Left ventricle myocardium superior (tissue), 1 donor: ENCODE results near the gene HDAC9. TPM values are rescaled to one million over a fixed set of nuclear protein-coding genes. Genes with fewer than 3 reads are reported as not detected.
"Not testable (repeated sequence)": the region's sequence is repeated elsewhere in the genome, so short reads cannot be mapped to it uniquely, and the experiment has no call there.

Experiments
- ATAC-seq: fragments of 200-7000 bp; cut with Tn5 transposase; one replicate; pipeline ENCODE4 v1.9.1; 2020; ENCODE audit warnings: mild to moderate bottlenecking, moderate library complexity
- DNase-seq: peaks from one replicate; pipeline ENCODE4 v3.0.0-alpha.2; 2020
- intact Hi-C: fragments of 100-400 bp; cut with micrococcal nuclease; formaldehyde crosslinking; loops from one replicate; pipeline ENCODE4 v1.11.0; 2022
- total RNA-seq: library from RNA; stranded (reverse); fragmentation: NEBNext Ultra II Directional; extraction: Animal tissue kit (Norgen Biotek cat#: 25700); gene quantifications from one replicate; pipeline ENCODE4 v1.2.1, GENCODE V29; 2021
- donor health status: DM: no; HTN: yes; CAD: no; lungs with severe emphysema.

HDAC9 gene
- total RNA-seq, 1 donor from 2014 or later, result 30.7 TPM

DNA sequence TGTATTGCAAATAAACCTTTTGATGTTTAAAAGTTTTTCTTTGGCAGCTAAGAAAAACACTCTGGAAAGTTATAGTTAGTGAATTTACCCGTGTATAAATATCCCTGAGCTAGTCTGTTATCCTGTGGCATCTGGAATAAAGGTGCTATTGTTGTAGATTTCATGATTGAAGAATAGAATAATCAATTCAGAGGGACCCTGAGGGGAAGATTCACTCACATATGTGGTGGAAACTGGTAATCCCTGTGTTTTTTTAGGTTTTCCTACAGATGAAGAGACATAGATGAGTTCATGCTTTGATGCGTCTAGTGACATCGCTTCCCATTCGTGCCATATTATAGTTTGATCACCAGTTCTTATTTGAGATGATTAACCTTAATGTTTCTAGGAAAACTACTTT lies 457.3 kb downstream of the HDAC9 start:
- intact Hi-C loops, result no loop called here
- DNase-seq (no peak), ATAC-seq (no peak)

- no peak for DNase-seq
- no peak for ATAC-seq
- intact Hi-C loops, result no loop called here
These were observed 463.1 kb downstream of the HDAC9 start for GRCh38 chr7:18958627-18959026.

DNA sequence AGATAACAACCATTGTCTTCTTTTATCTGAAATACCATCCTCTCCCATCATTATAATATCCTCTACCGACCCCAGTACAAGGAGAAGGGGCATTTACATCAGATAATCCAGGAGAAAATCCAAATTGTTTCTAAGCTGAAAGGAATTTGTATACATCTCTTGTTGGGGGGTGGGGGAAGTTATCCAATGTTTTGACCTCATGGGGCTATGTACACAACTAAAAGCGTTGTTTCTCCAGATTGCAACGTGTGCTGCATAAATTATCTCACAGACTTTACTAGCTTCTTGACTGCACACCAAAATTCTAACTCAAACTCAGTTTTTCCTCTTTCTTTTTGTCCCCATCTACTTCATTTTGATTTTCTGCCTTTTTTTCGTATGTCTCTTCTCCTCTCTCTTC lies 465.2 kb downstream of the HDAC9 start:
- ATAC-seq (no peak), DNase-seq (no peak)
- intact Hi-C loops, result no loop called here

- no peak for ATAC-seq
- intact Hi-C loops, result no loop called here
- no peak for DNase-seq
These were observed 466.5 kb downstream of the HDAC9 start for GRCh38 chr7:18962031-18962430.

DNA sequence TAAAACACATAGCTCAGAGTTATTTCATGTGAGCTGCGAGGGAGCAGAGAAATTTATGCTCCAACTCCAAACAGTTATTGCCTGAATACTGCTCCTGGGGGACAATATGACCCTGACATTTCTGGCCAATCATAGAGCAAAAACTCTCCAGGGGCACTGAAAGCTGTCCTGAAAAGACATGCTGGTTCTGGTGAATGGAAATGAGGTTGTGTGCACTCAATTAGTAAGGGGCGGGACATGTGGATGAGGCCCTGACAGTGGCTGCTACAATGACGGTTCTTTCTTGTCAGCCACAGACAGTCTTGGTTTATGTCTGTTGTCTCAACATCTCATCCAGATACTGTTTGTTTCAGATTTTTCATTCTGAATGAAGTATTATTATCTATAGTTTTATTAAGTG lies 470.1 kb downstream of the HDAC9 start:
- no peak for DNase-seq
- intact Hi-C loops, result no loop called here
- no peak for ATAC-seq

GRCh38 chr7:18967755-18968154 lies 472.2 kb downstream of the HDAC9 start:
- intact Hi-C loops, ATAC-seq, DNase-seq: not testable (repeated sequence)

GRCh38 chr7:18971839-18972238 lies 476.3 kb downstream of the HDAC9 start:
- ATAC-seq, result no peak
- DNase-seq, result no peak
- intact Hi-C loops, result no loop called here

DNA sequence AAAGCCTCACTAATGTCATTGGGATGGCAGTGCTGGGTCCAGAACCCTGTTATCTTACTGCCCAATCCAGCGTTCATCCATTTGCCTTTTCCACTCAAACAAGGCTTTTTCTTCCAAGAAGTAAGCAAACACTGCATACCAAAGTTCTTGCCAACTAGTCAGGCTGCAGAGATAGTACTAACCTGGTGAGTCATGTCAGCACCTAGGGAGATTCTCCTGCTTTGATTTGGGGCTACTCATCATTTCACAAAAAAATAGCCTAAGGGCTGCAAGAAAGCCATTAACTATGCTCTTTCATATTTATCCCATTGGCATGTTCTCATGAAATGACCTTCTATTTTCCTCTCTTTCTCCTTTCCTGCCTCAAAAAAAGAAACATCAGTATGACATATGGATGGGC lies 479.3 kb downstream of the HDAC9 start:
- DNase-seq (no peak), ATAC-seq (no peak)
- intact Hi-C loops, result no loop called here

GRCh38 chr7:18975276-18975675 lies 479.7 kb downstream of the HDAC9 start:
- DNase-seq (no peak), ATAC-seq (no peak)
- intact Hi-C loops, result no loop called here

DNA sequence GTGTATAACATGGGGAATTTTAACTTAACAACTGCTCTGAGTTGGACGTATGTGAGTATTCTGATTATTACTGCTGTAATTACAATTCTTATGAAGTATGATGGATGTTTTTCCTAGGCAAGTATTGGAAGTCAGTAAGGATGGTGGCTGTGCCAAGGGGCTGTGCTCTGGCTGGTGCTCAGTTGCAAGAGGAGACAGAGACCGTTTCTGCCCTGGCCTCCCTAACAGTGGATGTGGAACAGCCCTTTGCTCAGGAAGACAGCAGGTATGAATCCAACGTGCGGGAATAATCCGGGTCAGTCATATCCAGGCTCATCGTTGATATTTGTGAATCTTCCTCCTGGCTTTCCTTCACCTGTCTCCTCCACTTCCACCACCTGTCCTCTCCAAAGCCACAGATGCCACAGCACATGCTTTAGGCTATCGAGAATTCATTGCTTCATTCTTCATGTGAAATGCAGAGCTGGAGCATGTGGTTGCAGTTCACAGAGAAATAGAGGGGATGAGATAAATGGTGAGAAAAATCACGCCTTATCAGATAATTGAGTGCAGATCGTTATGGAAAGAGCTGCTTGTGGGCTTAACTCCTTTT lies 480.2 kb downstream of the HDAC9 start:
- DNase-seq (no peak), ATAC-seq (no peak)
- intact Hi-C loops, result no loop called here

DNA sequence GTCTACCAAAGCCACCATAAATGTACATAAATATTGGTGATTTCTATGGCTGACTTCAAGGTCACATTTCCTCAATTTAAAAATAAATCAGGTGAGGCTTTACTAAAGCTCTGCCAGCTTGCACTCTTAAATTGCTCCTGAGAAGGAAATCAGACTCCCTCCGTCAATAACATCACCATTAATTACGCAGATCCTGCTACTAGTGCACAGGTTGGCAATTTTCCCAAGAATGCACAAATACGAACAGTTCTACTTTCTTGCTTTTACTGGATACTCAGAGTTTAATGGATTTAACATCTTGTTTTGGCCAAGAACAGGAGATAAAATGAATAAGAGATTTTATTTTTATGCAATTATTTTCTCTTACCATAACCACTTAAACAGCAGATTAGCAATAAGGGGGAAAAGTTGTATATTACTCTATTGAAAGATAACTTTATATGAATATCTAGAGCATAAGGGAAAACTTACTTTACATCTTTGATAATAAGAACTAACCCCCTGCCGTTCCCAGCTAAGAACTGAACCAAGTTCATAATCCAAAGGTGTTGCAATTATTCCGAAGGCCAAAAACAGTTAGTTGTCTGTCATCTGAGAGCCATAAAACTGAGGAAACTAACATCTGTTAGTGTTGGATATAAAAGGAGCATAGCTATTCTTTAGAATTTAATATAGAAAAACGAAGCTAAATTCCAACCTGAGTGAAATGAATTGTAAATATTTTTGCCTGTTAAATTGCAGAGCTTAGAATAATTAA lies 481.3 kb downstream of the HDAC9 start:
- no peak for ATAC-seq
- intact Hi-C loops, result no loop called here

DNA sequence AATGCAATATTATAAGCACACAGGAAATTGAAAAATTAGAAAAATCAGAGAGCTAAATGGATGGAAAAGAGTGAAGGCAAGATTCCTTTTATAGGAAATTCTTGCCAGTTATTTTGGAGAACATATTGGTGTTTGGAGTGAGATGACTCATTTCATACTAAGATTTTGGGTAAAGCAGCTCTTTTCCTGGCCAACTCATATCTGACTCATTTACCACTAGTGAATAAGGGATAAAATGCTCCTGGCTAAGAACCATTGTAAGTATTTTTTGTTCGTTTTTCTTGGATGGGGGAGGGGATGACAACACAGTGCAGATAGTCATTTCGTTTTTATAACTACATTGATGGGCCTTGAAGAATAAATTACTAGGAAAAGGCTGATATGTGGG lies 482.6 kb downstream of the HDAC9 start:
- DNase-seq (no peak), ATAC-seq (peak; percentile 68)
- intact Hi-C loops, result no loop called here

More for the DNA sequence above, 481.3 kb downstream of the HDAC9 start:
- DNase-seq, result no peak

GRCh38 chr7:18990700-18991099 lies 495.2 kb downstream of the HDAC9 start:
- DNase-seq, intact Hi-C loops, ATAC-seq: not testable (repeated sequence)

GRCh38 chr7:18993933-18994668 lies 498.6 kb downstream of the HDAC9 start:
- ATAC-seq (no peak), DNase-seq (no peak)
- intact Hi-C loops, result no loop called here

- ATAC-seq (no peak), DNase-seq (no peak)
- intact Hi-C loops, result no loop called here
These were observed 499.7 kb downstream of the HDAC9 start for GRCh38 chr7:18995270-18995671.

- intact Hi-C loops, result no loop called here
These were observed 500.4 kb downstream of the HDAC9 start for GRCh38 chr7:18995811-18996426.

DNA sequence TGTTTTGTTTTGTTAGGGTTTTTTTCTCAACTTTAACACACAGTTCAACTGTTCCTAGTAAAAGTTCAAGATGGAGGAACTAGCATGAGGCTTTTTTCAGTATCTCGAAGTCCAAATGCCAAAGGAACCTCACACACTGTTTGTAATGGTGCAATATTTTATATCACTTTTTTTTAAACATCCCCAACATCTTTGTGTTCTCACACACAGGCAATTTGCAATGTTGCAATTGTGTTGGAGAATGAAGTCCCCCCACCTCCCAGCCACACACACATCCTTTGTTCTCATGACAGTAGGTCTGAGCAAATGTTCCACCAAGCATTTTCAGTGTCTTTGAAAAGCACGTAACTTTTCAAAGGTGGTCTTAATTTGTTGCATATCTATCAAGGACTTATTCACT lies 501.0 kb downstream of the HDAC9 start:
- DNase-seq (no peak), ATAC-seq (no peak)
- intact Hi-C loops, result no loop called here

More at GRCh38 chr7:18995811-18996426, 500.4 kb downstream of the HDAC9 start:
- no peak for ATAC-seq
- no peak for DNase-seq

DNA sequence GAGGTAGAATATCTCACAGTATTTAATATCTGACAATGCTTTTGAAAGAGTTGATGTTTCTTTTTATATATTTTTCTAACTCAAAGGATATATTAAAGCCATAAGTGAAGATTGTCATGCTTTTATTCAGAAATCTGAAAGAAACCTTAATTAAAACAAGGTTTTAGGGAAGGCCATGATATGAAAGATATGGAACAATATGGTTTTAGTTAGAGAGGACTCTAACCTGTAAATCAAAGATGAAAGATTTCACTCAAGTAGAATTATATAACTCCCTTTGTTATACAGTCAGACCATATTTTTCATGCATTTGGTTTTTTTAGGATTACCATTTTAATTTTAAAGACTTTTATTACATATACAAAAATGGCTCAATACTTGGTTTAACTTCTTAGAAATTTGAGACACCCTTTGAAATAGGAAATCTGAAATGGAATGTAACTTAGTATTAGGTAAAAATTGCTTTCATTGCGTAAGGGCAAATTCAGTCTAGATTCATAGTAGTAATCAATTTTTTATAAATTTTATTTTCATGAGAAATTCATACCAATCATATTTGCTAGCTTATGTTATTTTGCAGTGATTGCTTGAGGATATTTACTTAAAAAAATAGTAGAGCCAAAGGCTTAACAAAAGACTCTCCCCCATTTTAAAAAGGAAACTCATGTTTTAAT lies 502.1 kb downstream of the HDAC9 start:
- DNase-seq (no peak), ATAC-seq (no peak)
- intact Hi-C loops, result no loop called here

DNA sequence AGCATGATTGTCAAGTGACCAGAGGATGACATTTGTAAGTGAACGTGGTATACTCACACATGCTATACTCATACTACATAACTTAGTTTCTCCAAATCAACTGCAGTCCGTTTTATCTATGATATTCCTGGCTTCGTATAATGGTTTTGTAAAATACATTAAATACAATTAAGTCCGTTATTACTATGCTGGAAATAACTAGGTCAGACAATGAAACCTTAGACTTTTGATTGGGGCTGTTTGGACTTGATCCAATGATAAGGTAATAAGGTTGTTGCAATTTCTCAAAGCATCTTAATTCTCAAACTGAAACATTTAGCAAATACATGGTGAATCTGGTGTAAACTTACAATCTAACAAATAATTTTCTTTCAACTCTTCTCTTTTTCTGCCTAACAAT lies 504.9 kb downstream of the HDAC9 start:
- ATAC-seq (no peak), DNase-seq (no peak)
- intact Hi-C loops, result no loop called here
